Hepatocyte (in vitro differentiated cells): Measurements from ENCODE around the gene DDX4. TPM values are rescaled to one million over a fixed set of nuclear protein-coding genes. Genes with fewer than 3 reads are reported as not detected.

Experiments used
- DNase-seq: peaks from one replicate; pipeline ENCODE4 v3.0.0-alpha.2; 2016; ENCODE audit warnings: low spot score
- H2AFZ ChIP-seq: fragments of 200-600 bp; sonication (generic); 2 replicates; pipeline ENCODE4 v1.6.0; 2016; ENCODE audit warnings: antibody characterized with exemption, mild to moderate bottlenecking
- H3K27ac ChIP-seq: fragments of 200-600 bp; sonication (generic); 2 replicates; pipeline ENCODE4 v1.5.1; 2016; ENCODE audit warnings: mild to moderate bottlenecking
- H3K27me3 ChIP-seq: fragments of 200-600 bp; sonication (generic); 2 replicates; pipeline ENCODE4 v1.6.1; 2016
- H3K36me3 ChIP-seq: fragments of 200-600 bp; sonication (generic); replicated peaks from 2 replicates; pipeline ENCODE4 v1.5.1; 2016; ENCODE audit warnings: low read depth; ENCODE audit not compliant: insufficient read depth
- H3K4me1 ChIP-seq: fragments of 200-600 bp; sonication (generic); 2 replicates; pipeline ENCODE4 v1.5.1; 2016; ENCODE audit warnings: mild to moderate bottlenecking, moderate library complexity; ENCODE audit not compliant: insufficient read depth
- H3K4me2 ChIP-seq: fragments of 200-600 bp; sonication (generic); 2 replicates; pipeline ENCODE4 v1.6.0; 2016
- H3K4me3 ChIP-seq: fragments of 200-600 bp; sonication (generic); 2 replicates; pipeline ENCODE4 v1.5.1; 2016; ENCODE audit warnings: mild to moderate bottlenecking
- H3K79me2 ChIP-seq: fragments of 200-600 bp; sonication (generic); 2 replicates; pipeline ENCODE4 v1.6.0; 2017; ENCODE audit warnings: mild to moderate bottlenecking
- H3K9me2 ChIP-seq: fragments of 200-600 bp; sonication (generic); replicated peaks from 2 replicates; pipeline ENCODE4 v1.6.0; 2017; ENCODE audit warnings: mild to moderate bottlenecking; ENCODE audit not compliant: insufficient read depth
- H3K9me3 ChIP-seq: fragments of 200-600 bp; sonication (generic); 2 replicates; pipeline ENCODE4 v1.5.1; 2016; ENCODE audit warnings: low read depth, mild to moderate bottlenecking
- H4K20me1 ChIP-seq: fragments of 200-600 bp; sonication (generic); 2 replicates; pipeline ENCODE4 v1.6.0; 2016; ENCODE audit warnings: mild to moderate bottlenecking; ENCODE audit not compliant: insufficient read depth, poor library complexity, severe bottlenecking
- CTCF ChIP-seq: fragments of 200-600 bp; sonication (generic); IDR thresholded peaks from 2 replicates; pipeline ENCODE4 v1.5.1; 2016; ENCODE audit warnings: antibody characterized with exemption, mild to moderate bottlenecking; ENCODE audit not compliant: poor library complexity
- EZH2 ChIP-seq: fragments of 200-600 bp; sonication (generic); IDR thresholded peaks from 2 replicates; pipeline ENCODE4 v1.6.1; 2016; ENCODE audit warnings: antibody characterized with exemption, mild to moderate bottlenecking, borderline replicate concordance
- EZH2phosphoT487 ChIP-seq: fragments of 200-600 bp; sonication (generic); IDR thresholded peaks from one replicate; pipeline ENCODE4 v1.6.1; 2018; ENCODE audit warnings: antibody characterized with exemption, mild to moderate bottlenecking, low read depth, moderate library complexity; ENCODE audit not compliant: unreplicated experiment, severe bottlenecking
- WGBS: methylation state at CpG from one replicate; pipeline ENCODE4 v1.1.6; 2016; ENCODE audit warnings: low lambda C conversion rate; ENCODE audit errors: missing lambda C conversion rate; 5-methylcytosine and 5-hydroxymethylcytosine counted together
- polyA plus RNA-seq: library from polyadenylated mRNA; unstranded; fragments of >200 nt; fragmentation: Nextera tagmentation; extraction: Ambion mirVana; gene quantifications from 2 replicates; pipeline ENCODE4 v1.2.1, GENCODE V29; 2016
- total RNA-seq: library from RNA; depleted of rRNA; stranded (reverse); fragments of >200 nt; gene quantifications from 2 replicates; pipeline ENCODE4 v1.2.3, GENCODE V29; 2014

The DDX4 gene
- total and polyA plus RNA-seq, 2 experiments from 2014 or later, result 0.17 TPM; not detected in 1

- DNase-seq, result no peak
- no peaks in the 10 kb centered on the region for H3K9me2 ChIP-seq
- H3K36me3 ChIP-seq, result no peaks in the 10 kb centered on the region
- TF ChIP-seq EZH2phosphoT487 (no peak), CTCF (no peak), EZH2 (no peak)
- H2AFZ ChIP-seq, result no peak overlapping the region
- no peak overlapping the region for H3K27ac ChIP-seq
- H4K20me1 ChIP-seq, result no peaks in the 10 kb centered on the region
- 90% methylated on average over 2 of the region's 2 CpGs for WGBS
- H3K4me1 ChIP-seq, result no peaks in the 10 kb centered on the region
- H3K4me2 ChIP-seq, result no peak overlapping the region
- H3K9me3 ChIP-seq, result no peaks in the 10 kb centered on the region
- H3K79me2 ChIP-seq, result no peaks in the 10 kb centered on the region
- H3K27me3 ChIP-seq, result no peaks in the 10 kb centered on the region
- no peak overlapping the region for H3K4me3 ChIP-seq
These were observed 30.4 kb downstream of the DDX4 start for GRCh38 chr5:55768279-55768678.

GRCh38 chr5:55771175-55771655, 33.4 kb downstream of the DDX4 start:
- Histone ChIP-seq H4K20me1 (no peaks in the 10 kb centered on the region), H3K4me3 (no peak overlapping the region), H3K4me1 (no peaks in the 10 kb centered on the region), H3K79me2 (no peaks in the 10 kb centered on the region), H3K9me3 (no peaks in the 10 kb centered on the region), H3K36me3 (no peaks in the 10 kb centered on the region), H2AFZ (no peak overlapping the region), H3K4me2 (no peak overlapping the region), H3K27ac (no peak overlapping the region), H3K27me3 (no peaks in the 10 kb centered on the region), H3K9me2 (no peaks in the 10 kb centered on the region)
- TF ChIP-seq EZH2phosphoT487 (no peak), CTCF (no peak), EZH2 (no peak)
- 92% methylated on average over 2 of the region's 2 CpGs for WGBS
- no peak for DNase-seq

GRCh38 chr5:55773057-55773456, 35.2 kb downstream of the DDX4 start:
- 79% methylated on average over 1 of the region's 1 CpG for WGBS
- Histone ChIP-seq H3K9me3 (no peaks in the 10 kb centered on the region), H4K20me1 (no peaks in the 10 kb centered on the region), H3K27me3 (no peaks in the 10 kb centered on the region), H3K27ac (no peak overlapping the region), H3K4me2 (no peak overlapping the region), H3K79me2 (no peaks in the 10 kb centered on the region), H2AFZ (no peak overlapping the region), H3K4me1 (no peaks in the 10 kb centered on the region), H3K9me2 (no peaks in the 10 kb centered on the region), H3K36me3 (no peaks in the 10 kb centered on the region), H3K4me3 (no peak overlapping the region)
- TF ChIP-seq CTCF, result no peak
- no peak for TF ChIP-seq EZH2
- TF ChIP-seq EZH2phosphoT487, result no peak
- no peak for DNase-seq

GRCh38 chr5:55777332-55777731, 39.5 kb downstream of the DDX4 start:
- H3K4me1 ChIP-seq, result no peaks in the 10 kb centered on the region

More at GRCh38 chr5:55777332-55777731, 39.5 kb downstream of the DDX4 start:
- no peak for DNase-seq
- no peak for TF ChIP-seq CTCF
- no peak for TF ChIP-seq EZH2phosphoT487
- TF ChIP-seq EZH2, result no peak
- Histone ChIP-seq H3K4me3 (no peak overlapping the region), H3K9me3 (no peaks in the 10 kb centered on the region), H3K4me2 (no peak overlapping the region), H3K9me2 (no peaks in the 10 kb centered on the region), H3K79me2 (no peaks in the 10 kb centered on the region), H2AFZ (no peak overlapping the region), H3K36me3 (no peaks in the 10 kb centered on the region), H3K27me3 (no peaks in the 10 kb centered on the region), H3K27ac (no peak overlapping the region), H4K20me1 (no peaks in the 10 kb centered on the region)
- WGBS, result 89% methylated on average over 6 of the region's 6 CpGs
